Calu3 (cell line): ENCODE data around the gene GPATCH1. TPM values are rescaled to one million over a fixed set of nuclear protein-coding genes. Genes with fewer than 3 reads are reported as not detected.

Experiments used
- total RNA-seq: library from RNA; stranded (reverse); gene quantifications from 2 replicates; pipeline ENCODE4 v1.2.3, GENCODE V29; 2022

Gene GPATCH1
- total RNA-seq, 1 experiment from 2014 or later, result 16.3 TPM

Other genes with a start within 250 kb of the GPATCH1 start
- 0.64 and 1.3 TPM in 2 replicates for gene SLC7A9, start 211.4 kb upstream of the GPATCH1 start, total RNA-seq
- 31.1 and 33.9 TPM in 2 replicates for gene CEP89, start 109.2 kb upstream of the GPATCH1 start, total RNA-seq
- gene FAAP24, start 108.9 kb upstream of the GPATCH1 start, total RNA-seq, result 7.3 and 8.4 TPM in 2 replicates
- 46.4 and 63.6 TPM in 2 replicates for gene RHPN2, start 16.3 kb upstream of the GPATCH1 start, total RNA-seq
- gene WDR88, start 50.9 kb downstream of the GPATCH1 start, total RNA-seq, result 1.1 TPM in 1 of 2 replicates, not detected in the other
- 0.59 and 1.5 TPM in 2 replicates for gene LRP3, start 113.1 kb downstream of the GPATCH1 start, total RNA-seq
- not detected in 2 replicates for gene SLC7A10, start 144.7 kb downstream of the GPATCH1 start, total RNA-seq
- gene CEBPA, start 221.4 kb downstream of the GPATCH1 start, total RNA-seq, result 1.2 and 1.8 TPM in 2 replicates